ENCODE data around the gene HIVEP3. TPM values are rescaled to one million over a fixed set of nuclear protein-coding genes. Genes with fewer than 3 reads are reported as not detected.

Gene HIVEP3
- total RNA-seq, 1 experiment from 2014 or later: 6.0 TPM

- intact Hi-C loops (cut with micrococcal nuclease; ENCODE audit: unreplicated experiment) (no loop called here), in situ Hi-C loops (cut with HindIII; ENCODE audit: low pct_unique_long_range_greater_than_20kb, low sequenced_read_pairs) (no loop called here)
- no TSS peak for BruUV-seq (replicated peaks)
- Histone ChIP-seq H3K4me3 (ENCODE audit: low read depth in 2 of 2, low read length in 2 of 2) (no peak overlapping the region), H3K4me1 (ENCODE audit: control insufficient read depth, insufficient read depth, low read length) (peaks cover 40% of the 10 kb centered on the region), H3K36me3 (ENCODE audit: control insufficient read depth, insufficient read depth, low read length) (no peaks in the 10 kb centered on the region), H3K9me3 (ENCODE audit: control insufficient read depth, insufficient read depth, low read depth, low read length) (no peaks in the 10 kb centered on the region), H3K27me3 (ENCODE audit: control insufficient read depth, insufficient read depth, low read length) (0 out of 2 replicates have a peak, but pooled peaks cover 2% of the 10 kb centered on the region), H3K27ac (ENCODE audit: low read length) (peak overlapping the region; percentile 62)
- no peak for TF ChIP-seq POLR2AphosphoS5 (IDR thresholded peaks at IDR 0.05; ENCODE audit: low read depth, low read length)
- no peak for TF ChIP-seq REST (IDR thresholded peaks at IDR 0.05; ENCODE audit: insufficient read depth in 1 of 2, low read depth in 2 of 2, low read length in 1 of 2)
- TF ChIP-seq TCF7L2 (IDR thresholded peaks at IDR 0.05; ENCODE audit: low read depth, low read length): no peak
- no peak for TF ChIP-seq SIN3A (IDR thresholded peaks at IDR 0.05; ENCODE audit: borderline replicate concordance, insufficient read depth, low read depth, low read length)
- TF ChIP-seq CTCF (IDR thresholded peaks at IDR 0.05): no peak
- ChIA-PET CTCF (interaction anchor here (0.6 kb wide), 1 partner anchor 88 kb away, joined by 3 read pairs; no protein-coding TSS in a partner anchor), POLR2A (no interaction called here)
- DNase-seq (ENCODE audit: low read depth, low spot score) (no peak), ATAC-seq (no peak)
Observed at GRCh38 chr1:41859686-41860085, 59.0 kb downstream of the HIVEP3 start.

- TF ChIP-seq TCF7L2 (IDR thresholded peaks at IDR 0.05; ENCODE audit: low read depth, low read length): no peak
- no peak for TF ChIP-seq CTCF (IDR thresholded peaks at IDR 0.05)
- TF ChIP-seq POLR2AphosphoS5 (IDR thresholded peaks at IDR 0.05; ENCODE audit: low read depth, low read length): no peak
- no peak for TF ChIP-seq REST (IDR thresholded peaks at IDR 0.05; ENCODE audit: insufficient read depth in 1 of 2, low read depth in 2 of 2, low read length in 1 of 2)
- TF ChIP-seq SIN3A (IDR thresholded peaks at IDR 0.05; ENCODE audit: borderline replicate concordance, insufficient read depth, low read depth, low read length): no peak
- Histone ChIP-seq H3K27ac (ENCODE audit: low read length) (no peak overlapping the region), H3K36me3 (ENCODE audit: control insufficient read depth, insufficient read depth, low read length) (no peaks in the 10 kb centered on the region), H3K27me3 (ENCODE audit: control insufficient read depth, insufficient read depth, low read length) (no peaks in the 10 kb centered on the region), H3K9me3 (ENCODE audit: control insufficient read depth, insufficient read depth, low read depth, low read length) (no peaks in the 10 kb centered on the region), H3K4me1 (ENCODE audit: control insufficient read depth, insufficient read depth, low read length) (peaks cover 21% of the 10 kb centered on the region), H3K4me3 (ENCODE audit: low read depth in 2 of 2, low read length in 2 of 2) (no peak overlapping the region)
- in situ Hi-C loops (cut with HindIII; ENCODE audit: low pct_unique_long_range_greater_than_20kb, low sequenced_read_pairs) (no loop called here), intact Hi-C loops (cut with micrococcal nuclease; ENCODE audit: unreplicated experiment) (no loop called here)
- CTCF ChIA-PET: no interaction called here
- POLR2A ChIA-PET: no interaction called here
- BruUV-seq (replicated peaks): no TSS peak
- ATAC-seq (no peak), DNase-seq (ENCODE audit: low read depth, low spot score) (no peak)
Observed at GRCh38 chr1:41856944-41857285, 61.8 kb downstream of the HIVEP3 start.

All from Panc1 (cell line).